ENCODE results near the gene ADISSP. TPM values are rescaled to one million over a fixed set of nuclear protein-coding genes. Genes with fewer than 3 reads are reported as not detected.
A peak's percentile ranks its signal among the peaks of the same experiment; 100 is the strongest.

ADISSP gene
- total and polyA plus RNA-seq, 9 of the 15 experiments (the other 6 are each of a cell fraction or from before 2014, with no cell fraction given), result 1.4 to 70.6 (median 23.4) TPM

GRCh38 chr20:3804254-3804751 lies 36.8 kb upstream of the ADISSP start:
- WGBS (ENCODE audit: insufficient coverage, low coverage, missing lambda C conversion rate), result 79% methylated on average over 10 of the region's 11 CpGs
- DNase-seq (ENCODE audit: extremely low read depth in 1 of 4, low spot score in 3 of 4) (no peak), FAIRE-seq (no peak), ATAC-seq (no peak)
- intact Hi-C loops (cut with micrococcal nuclease), result no loop called here
- Histone ChIP-seq H3K9me3 (replicated peaks; ENCODE audit: control insufficient read depth, insufficient read depth, low read depth, low read length) (no peaks in the 10 kb centered on the region), H3K27ac (ENCODE audit: extremely low read depth, low read depth, low read length) (no peak overlapping the region; the same call in 2 of the 3 replicates), H3K4me1 (replicated peaks in 1 of 2; ENCODE audit: control insufficient read depth in 2 of 2, insufficient read depth in 2 of 2, low read length in 2 of 2) (peaks cover 8 to 28% of the 10 kb centered on the region in 2 experiments; a peak in 4 of 5 replicates), H4K20me1 (replicated peaks; ENCODE audit: control insufficient read depth, insufficient read depth, low read length) (no peaks in the 10 kb centered on the region), H2AFZ (ENCODE audit: low read depth, low read length) (no peak overlapping the region), H3K9ac (ENCODE audit: insufficient read depth in 1 of 2, low read depth in 2 of 2, low read length in 2 of 2) (no peak overlapping the region; a peak in 1 of 4 replicates), H3K4me2 (ENCODE audit: insufficient read depth, low read length) (no peak overlapping the region), H3K36me3 (ENCODE audit: control insufficient read depth, insufficient read depth, low read length) (peaks cover 61% of the 10 kb centered on the region; the same call in 2 of the 3 replicates), H3K79me2 (ENCODE audit: control insufficient read depth, insufficient read depth, low read length) (no peaks in the 10 kb centered on the region), H3K4me3 (no peak overlapping the region), H3K27me3 (ENCODE audit: control insufficient read depth in 2 of 2, insufficient read depth in 2 of 2, low read length in 2 of 2) (no peaks in the 10 kb centered on the region), H3K9me1 (ENCODE audit: control insufficient read depth, insufficient read depth, low read length) (no peaks in the 10 kb centered on the region)
- peak; percentile 51; the same call in 1 of the 2 replicates for TF ChIP-seq CEBPB (tag; IDR thresholded peaks at IDR 0.05)
- TF ChIP-seq NFIC (IDR thresholded peaks at IDR 0.05), result no peak
- no peak for TF ChIP-seq SMARCA5 (IDR thresholded peaks at IDR 0.05)
- in situ Hi-C loops (cut with MboI), result no loop called here
- CTCF ChIA-PET (ENCODE audit: low intra/inter-chr PET ratio), result no interaction called here
- no TSS peak for BruUV-seq (replicated peaks)
- POLR2A ChIA-PET, result interaction anchor here (0.9 to 1.0 kb wide), 2 partner anchors 9 to 33 kb away, joined by 3 read pairs; no protein-coding TSS in a partner anchor

- no TSS peak for BruUV-seq (replicated peaks)
- no peak for ATAC-seq
- H4K20me1 ChIP-seq (replicated peaks; ENCODE audit: control insufficient read depth, insufficient read depth, low read length), result no peaks in the 10 kb centered on the region
- H3K4me3 ChIP-seq, result no peak overlapping the region
- in situ Hi-C loops (cut with MboI) (no loop called here), intact Hi-C loops (cut with micrococcal nuclease) (no loop called here)
- no peak for DNase-seq (ENCODE audit: extremely low read depth in 1 of 4, low spot score in 3 of 4)
- H3K9me1 ChIP-seq (ENCODE audit: control insufficient read depth, insufficient read depth, low read length), result no peaks in the 10 kb centered on the region
- H3K9me3 ChIP-seq (replicated peaks; ENCODE audit: control insufficient read depth, insufficient read depth, low read depth, low read length), result no peaks in the 10 kb centered on the region
- whole genome bisulfite sequencing (ENCODE audit: insufficient coverage, low coverage, missing lambda C conversion rate), result 100% methylated on average over 1 of the region's 6 CpGs
- ChIA-PET CTCF (ENCODE audit: low intra/inter-chr PET ratio) (no interaction called here), POLR2A (no interaction called here)
- no peaks in the 10 kb centered on the region for H3K27me3 ChIP-seq (ENCODE audit: control insufficient read depth in 2 of 2, insufficient read depth in 2 of 2, low read length in 2 of 2)
- H2AFZ ChIP-seq (ENCODE audit: low read depth, low read length), result no peak overlapping the region
- no peak for FAIRE-seq
- H3K27ac ChIP-seq (ENCODE audit: extremely low read depth, low read depth, low read length), result no peak overlapping the region
- H3K79me2 ChIP-seq (ENCODE audit: control insufficient read depth, insufficient read depth, low read length), result no peaks in the 10 kb centered on the region
- H3K9ac ChIP-seq (ENCODE audit: insufficient read depth in 1 of 2, low read depth in 2 of 2, low read length in 2 of 2), result no peak overlapping the region; a peak in 1 of 4 replicates
- peaks cover 8 to 28% of the 10 kb centered on the region in 2 experiments; a peak in 4 of 5 replicates for H3K4me1 ChIP-seq (replicated peaks in 1 of 2; ENCODE audit: control insufficient read depth in 2 of 2, insufficient read depth in 2 of 2, low read length in 2 of 2)
- peaks cover 64% of the 10 kb centered on the region; the same call in 2 of the 3 replicates for H3K36me3 ChIP-seq (ENCODE audit: control insufficient read depth, insufficient read depth, low read length)
- no peak overlapping the region for H3K4me2 ChIP-seq (ENCODE audit: insufficient read depth, low read length)
- TF ChIP-seq, protein P1, sequence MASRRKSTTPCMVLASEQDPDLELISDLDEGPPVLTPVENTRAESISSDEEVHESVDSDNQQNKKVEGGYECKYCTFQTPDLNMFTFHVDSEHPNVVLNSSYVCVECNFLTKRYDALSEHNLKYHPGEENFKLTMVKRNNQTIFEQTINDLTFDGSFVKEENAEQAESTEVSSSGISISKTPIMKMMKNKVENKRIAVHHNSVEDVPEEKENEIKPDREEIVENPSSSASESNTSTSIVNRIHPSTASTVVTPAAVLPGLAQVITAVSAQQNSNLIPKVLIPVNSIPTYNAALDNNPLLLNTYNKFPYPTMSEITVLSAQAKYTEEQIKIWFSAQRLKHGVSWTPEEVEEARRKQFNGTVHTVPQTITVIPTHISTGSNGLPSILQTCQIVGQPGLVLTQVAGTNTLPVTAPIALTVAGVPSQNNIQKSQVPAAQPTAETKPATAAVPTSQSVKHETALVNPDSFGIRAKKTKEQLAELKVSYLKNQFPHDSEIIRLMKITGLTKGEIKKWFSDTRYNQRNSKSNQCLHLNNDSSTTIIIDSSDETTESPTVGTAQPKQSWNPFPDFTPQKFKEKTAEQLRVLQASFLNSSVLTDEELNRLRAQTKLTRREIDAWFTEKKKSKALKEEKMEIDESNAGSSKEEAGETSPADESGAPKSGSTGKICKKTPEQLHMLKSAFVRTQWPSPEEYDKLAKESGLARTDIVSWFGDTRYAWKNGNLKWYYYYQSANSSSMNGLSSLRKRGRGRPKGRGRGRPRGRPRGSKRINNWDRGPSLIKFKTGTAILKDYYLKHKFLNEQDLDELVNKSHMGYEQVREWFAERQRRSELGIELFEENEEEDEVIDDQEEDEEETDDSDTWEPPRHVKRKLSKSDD (conservative IDR thresholded peaks at IDR 0.05; ENCODE audit: low read length), result no peak
- TF ChIP-seq MCM2 (IDR thresholded peaks at IDR 0.05; ENCODE audit: low read depth) (no peak), IFI16 (CRISPR knock-in tag; IDR thresholded peaks at IDR 0.05) (no peak), MECOM (CRISPR knock-in tag; IDR thresholded peaks at IDR 0.05) (no peak), MYC (IDR thresholded peaks at IDR 0.05; ENCODE audit: low read depth, low read length) (no peak), MYC (CRISPR knock-in tag; IDR thresholded peaks at IDR 0.05; ENCODE audit: borderline replicate concordance, low read depth) (no peak), ZNF232 (CRISPR knock-in tag; IDR thresholded peaks at IDR 0.05) (no peak), JUNB (CRISPR knock-in tag; conservative IDR thresholded peaks at IDR 0.05) (no peak), CCAR2 (IDR thresholded peaks at IDR 0.05; ENCODE audit: low read depth, low read length) (no peak), COPS2 (conservative IDR thresholded peaks at IDR 0.05) (no peak), NR1H2 (CRISPR knock-in tag; IDR thresholded peaks at IDR 0.05) (no peak)
Observed at GRCh38 chr20:3803854-3804253, 36.3 kb upstream of the ADISSP start.

All from K562 (cell line).